GM19372 (cell line): ENCODE data around the gene VENTX.

Experiments used
- ATAC-seq: cut with Tn5 transposase; IDR thresholded peaks from one replicate; pipeline ENCODE4 v1.9.1; 2021; ENCODE audit warnings: mild to moderate bottlenecking, low read depth, moderate library complexity; ENCODE audit not compliant: unreplicated experiment

VENTX gene

DNA sequence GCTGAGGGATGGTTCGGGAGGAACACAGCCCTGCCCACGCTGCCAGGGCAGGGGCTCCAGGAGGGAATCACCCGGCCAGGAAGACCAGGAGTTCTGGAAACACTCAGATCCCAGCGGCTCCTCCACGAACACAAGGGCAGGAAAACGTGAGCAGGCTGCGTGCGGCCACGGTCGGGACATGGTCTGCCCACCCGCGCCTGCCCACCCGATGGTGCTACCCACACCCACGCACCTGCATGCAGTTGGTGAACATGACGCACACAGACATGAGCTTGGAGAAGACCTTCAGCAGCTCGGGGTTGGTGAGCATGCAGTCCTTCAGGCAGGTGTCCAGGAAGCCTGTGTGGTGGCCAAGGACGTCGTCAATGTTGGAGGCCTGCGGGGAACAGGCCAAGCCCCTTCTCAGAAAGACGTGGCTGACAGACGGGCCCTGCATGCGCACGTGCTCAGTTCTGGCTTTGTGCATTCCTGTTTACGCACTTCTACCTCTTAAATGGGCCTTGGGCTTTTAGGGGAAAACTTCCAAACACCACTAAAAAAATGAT, 45.3 kb downstream of the VENTX start:
- no peak for ATAC-seq

DNA sequence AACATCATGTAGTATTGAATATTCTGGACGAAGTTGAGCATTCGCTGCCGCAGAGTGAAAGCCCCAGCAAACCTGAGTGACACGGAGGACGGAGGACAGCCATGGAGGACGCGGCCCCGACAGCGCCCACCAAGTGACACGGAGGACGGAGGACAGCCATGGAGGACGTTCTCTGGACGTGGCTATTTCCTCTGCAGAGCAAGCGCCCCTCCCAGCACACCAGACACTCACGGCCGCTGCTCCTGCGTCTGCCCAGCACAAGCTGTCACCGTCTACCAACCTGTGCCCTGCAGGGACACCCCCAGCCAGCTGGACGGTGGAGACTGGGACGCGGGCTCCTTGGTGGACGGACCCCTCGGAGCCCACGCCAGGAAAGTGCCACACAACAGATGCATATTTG, 46.3 kb downstream of the VENTX start:
- no peak for ATAC-seq

DNA sequence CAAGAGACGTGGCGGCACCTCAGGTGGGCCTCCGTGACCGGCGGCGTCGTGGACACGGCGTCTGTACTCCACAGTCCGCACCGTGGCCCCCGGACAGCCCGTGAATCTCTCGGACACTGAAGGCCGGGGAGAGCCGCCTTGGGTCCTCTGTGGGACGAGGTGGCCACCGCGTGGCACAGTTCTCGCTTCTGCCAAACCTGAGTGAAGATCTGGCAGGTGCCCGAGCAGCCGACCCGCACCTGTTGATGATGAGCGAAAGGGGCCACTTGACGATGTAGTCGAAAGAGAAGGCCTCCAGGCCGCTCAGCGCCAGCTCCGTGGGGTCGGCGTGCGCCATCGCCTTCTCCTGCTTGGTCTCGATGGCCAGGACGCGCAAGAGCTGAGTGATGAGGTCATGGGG, 47.6 kb downstream of the VENTX start:
- no peak for ATAC-seq

DNA sequence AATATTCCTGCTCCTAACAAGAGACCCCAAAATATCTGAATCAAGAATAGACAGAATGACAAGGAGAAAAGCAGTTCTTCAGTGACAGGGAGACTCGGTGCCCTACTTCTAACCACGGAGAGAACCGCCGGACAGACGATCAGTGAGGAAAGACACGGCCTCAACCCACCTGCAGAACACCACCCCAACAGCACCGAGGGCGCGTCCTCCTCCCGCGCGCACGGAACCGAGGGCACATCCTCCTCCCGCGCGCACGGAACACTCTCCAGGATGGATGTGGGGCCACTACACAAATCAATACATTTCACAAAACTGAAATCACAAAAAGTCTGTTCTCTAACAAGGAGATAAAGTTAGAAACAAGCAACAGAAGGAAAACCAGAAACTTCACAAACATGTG, 48.7 kb downstream of the VENTX start:
- no peak for ATAC-seq

DNA sequence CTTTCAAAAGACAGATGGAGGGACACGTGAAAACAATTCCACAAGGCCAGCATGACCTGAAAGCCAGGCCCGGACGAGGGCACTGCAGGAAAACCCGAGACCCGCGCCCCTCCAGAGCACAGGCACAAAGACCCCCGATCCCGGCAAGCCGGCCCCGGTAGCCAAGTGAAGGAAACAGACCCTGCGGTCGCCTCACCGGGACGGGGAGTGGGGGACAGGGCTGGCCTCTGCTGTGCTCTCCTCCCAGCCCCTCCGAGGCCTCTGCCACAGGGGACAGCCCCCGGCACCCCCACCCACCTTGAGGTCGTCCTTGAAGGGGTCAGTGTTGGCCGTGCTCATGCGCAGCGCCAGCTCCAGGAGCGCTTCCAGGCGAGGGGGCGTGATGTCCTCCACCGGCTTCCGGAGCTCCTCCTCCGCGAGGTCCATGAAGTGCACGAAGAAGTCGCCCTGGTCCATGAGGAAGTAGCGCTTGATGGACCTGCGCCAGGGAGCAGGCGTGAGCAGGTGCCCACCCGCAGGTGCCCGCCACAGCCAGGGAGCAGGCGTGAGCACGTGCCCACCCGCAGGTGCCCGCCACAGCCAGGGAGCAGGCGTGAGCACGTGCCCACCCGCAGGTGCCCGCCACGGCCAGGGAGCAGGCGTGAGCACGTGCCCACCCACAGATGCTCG, 50.3 kb downstream of the VENTX start:
- no peak for ATAC-seq

DNA sequence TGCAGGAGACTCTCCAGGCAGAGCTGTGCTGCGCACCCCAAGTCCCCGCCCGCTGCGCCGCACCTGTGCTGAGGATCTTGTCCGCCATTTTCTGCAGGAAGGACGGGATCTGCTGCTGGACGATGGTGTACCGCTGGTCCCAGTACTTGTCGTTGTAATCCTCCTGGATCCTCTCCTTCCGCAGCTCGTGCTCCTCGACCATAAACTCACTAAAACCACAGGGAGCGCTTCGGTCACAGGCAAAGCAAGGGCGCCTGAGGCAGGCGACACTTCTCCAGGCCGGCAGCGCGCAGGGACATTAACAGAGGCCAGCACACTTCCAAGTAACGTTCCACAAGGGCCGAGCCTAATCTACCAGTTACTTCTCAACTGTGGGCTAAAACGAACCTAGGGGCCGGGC, 52.1 kb downstream of the VENTX start:
- no peak for ATAC-seq
